ENCODE results near the gene PSRC1.

PSRC1 gene

GRCh38 chr1:109256971-109257681 is 25.8 kb downstream of the PSRC1 start:
- no peak for DNase-seq

- DNase-seq = no peak
Observed at GRCh38 chr1:109256085-109256484, 26.9 kb downstream of the PSRC1 start.

- DNase-seq = no peak
Observed at GRCh38 chr1:109255678-109256077, 27.3 kb downstream of the PSRC1 start.

- DNase-seq = no peak
Observed at GRCh38 chr1:109255097-109255651, 27.8 kb downstream of the PSRC1 start.

- no peak for DNase-seq
Observed at GRCh38 chr1:109254621-109255096, 28.3 kb downstream of the PSRC1 start.

GRCh38 chr1:109253803-109254620 is 28.9 kb downstream of the PSRC1 start:
- no peak for DNase-seq

- no peak for DNase-seq
Observed at GRCh38 chr1:109252893-109253802, 29.8 kb downstream of the PSRC1 start.

GRCh38 chr1:109252167-109252892 is 30.6 kb downstream of the PSRC1 start:
- DNase-seq = no peak

- DNase-seq = no peak
Observed at GRCh38 chr1:109251277-109252166, 31.4 kb downstream of the PSRC1 start.

- DNase-seq = no peak
Observed at GRCh38 chr1:109250454-109251276, 32.3 kb downstream of the PSRC1 start.

GRCh38 chr1:109249654-109250401 is 33.1 kb downstream of the PSRC1 start:
- DNase-seq = peak; percentile 23

- DNase-seq = peak; percentile 65
Observed at GRCh38 chr1:109248797-109249629, 33.9 kb downstream of the PSRC1 start, which contains the start of gene CELSR2. CELSR2 (plus strand) TSS chr1:109249539; CDS start chr1:109250080, 541 bp downstream.

- DNase-seq = no peak
Observed at GRCh38 chr1:109248444-109248796, 34.5 kb downstream of the PSRC1 start.

GRCh38 chr1:109247401-109248365 is 35.3 kb downstream of the PSRC1 start:
- no peak for DNase-seq

- no peak for DNase-seq
Observed at GRCh38 chr1:109246141-109246551, 36.8 kb downstream of the PSRC1 start.

GRCh38 chr1:109243860-109244552 is 38.9 kb downstream of the PSRC1 start:
- DNase-seq = no peak

All from suppressor macrophage treated with lipopolysaccharide for 4 hours (primary cell).